Ureter (tissue), 1 donor: ENCODE measurements around the gene AGO4. TPM values are rescaled to one million over a fixed set of nuclear protein-coding genes. Genes with fewer than 3 reads are reported as not detected.
"Not testable (repeated sequence)": the region's sequence is repeated elsewhere in the genome, so short reads cannot be mapped to it uniquely, and the experiment has no call there.

Experiments used
- DNase-seq: peaks from one replicate; pipeline ENCODE4 v3.0.0-alpha.2; 2020; ENCODE audit warnings: low spot score
- total RNA-seq: library from RNA; stranded (reverse); gene quantifications from one replicate; pipeline ENCODE4 v1.2.4, GENCODE V29; 2023
- donor health status: DM: yes; HTN: yes; CAD: no.

The AGO4 gene
- total RNA-seq, 1 donor from 2014 or later: 19.5 TPM

- DNase-seq: no peak
These were observed 2.5 kb downstream of the AGO4 start for GRCh38 chr1:35810096-35810881.

- not testable (repeated sequence) for DNase-seq
These were observed 4.9 kb downstream of the AGO4 start for GRCh38 chr1:35812754-35813153.

DNA sequence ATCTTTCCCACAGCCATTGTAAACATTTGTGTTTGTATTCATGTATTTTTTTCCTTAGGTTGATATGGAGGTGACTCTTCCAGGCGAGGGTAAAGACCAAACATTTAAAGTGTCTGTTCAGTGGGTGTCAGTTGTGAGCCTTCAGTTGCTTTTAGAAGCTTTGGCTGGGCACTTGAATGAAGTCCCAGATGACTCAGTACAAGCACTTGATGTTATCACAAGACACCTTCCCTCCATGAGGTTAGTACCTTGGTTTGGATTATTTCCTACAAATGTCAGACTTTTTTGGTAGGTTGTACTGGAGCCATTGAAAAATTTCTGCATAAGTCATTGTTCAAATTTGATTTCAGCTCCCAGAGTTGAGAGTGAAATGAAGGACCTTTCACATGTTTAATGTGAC lies 17.4 kb downstream of the AGO4 start:
- DNase-seq: no peak

- no peak for DNase-seq
These were observed 24.6 kb downstream of the AGO4 start for GRCh38 chr1:35832276-35832905.

DNA sequence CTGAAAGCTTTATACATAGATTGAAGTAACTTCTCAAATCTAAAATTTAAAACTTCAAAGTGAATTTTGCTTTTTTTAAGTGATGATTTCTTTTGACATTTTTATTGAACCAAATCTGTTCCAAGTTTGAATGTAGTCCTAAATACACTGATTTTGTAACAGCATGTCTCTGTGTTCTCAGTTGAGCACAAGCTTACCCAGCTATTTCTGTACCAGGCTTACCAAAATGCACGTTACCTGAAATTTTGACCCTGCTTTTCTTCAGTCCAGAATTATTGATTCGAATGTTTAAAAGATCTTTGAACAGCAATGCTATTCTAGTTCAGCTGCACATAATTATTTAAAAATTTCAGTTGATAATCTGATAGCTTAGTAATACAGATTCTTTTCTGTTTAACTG lies 25.6 kb downstream of the AGO4 start:
- no peak for DNase-seq

DNA sequence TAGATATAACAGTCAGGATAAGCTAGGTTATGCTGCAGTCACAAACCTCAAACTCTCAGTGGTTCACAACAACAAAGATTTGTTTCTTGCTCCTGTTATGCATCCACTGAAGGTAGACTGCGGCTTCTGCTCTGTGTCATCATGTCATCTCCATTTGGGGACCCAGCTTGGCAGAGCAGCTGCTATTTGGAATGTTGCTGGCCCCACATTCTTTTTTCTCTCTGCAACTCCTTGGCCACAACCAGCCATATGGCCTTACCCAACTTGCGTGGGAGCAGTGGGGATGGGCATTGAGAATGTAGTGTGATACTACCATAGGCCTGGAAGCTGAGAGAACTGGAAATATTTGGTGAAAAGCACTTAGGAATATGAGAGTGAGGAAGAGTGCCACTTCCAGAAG lies 26.4 kb downstream of the AGO4 start:
- DNase-seq: no peak

DNA sequence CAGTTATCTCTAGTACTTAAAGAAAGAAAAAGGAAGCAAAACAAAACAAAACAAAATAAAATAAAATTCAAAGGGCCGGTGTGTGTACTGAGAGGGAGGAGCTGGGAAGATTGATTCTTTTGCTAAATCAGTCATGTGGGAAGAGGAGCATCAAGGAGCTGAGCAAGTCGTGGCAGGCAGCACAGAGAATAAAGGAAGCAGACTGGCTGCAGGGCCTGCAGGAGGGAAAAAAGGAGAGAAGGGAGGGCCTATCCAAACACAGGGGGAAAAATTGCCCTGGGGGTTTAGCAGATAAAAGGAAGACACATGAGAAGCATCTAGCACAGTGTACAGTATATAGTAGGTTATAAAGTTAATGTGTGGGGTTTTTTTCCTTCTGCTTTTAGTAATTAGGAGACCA lies 27.6 kb downstream of the AGO4 start:
- no peak for DNase-seq

GRCh38 chr1:35836734-35837133 lies 28.9 kb downstream of the AGO4 start:
- DNase-seq: no peak

GRCh38 chr1:35838693-35839245 lies 31.0 kb downstream of the AGO4 start:
- DNase-seq: no peak

- no peak for DNase-seq
These were observed 37.0 kb downstream of the AGO4 start for GRCh38 chr1:35844826-35845225.

DNA sequence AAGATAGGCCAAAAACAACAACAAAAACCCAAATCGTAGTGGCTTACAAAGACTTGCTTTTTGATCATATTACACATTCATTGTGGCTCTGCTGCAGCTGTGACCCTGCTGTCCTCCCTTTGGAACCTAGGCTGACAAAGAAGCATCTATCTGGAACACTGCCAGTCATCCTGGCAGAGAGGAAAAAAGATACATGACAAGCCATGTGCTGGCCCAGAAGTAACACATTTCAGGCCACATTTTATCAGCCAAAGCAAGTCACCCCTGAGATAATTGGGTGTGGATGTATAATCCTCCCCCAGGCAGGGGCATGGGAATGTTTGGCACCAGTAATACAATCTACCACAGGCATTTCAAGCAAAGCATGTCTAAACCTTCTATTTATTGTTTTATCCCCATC lies 38.0 kb downstream of the AGO4 start:
- DNase-seq: no peak

GRCh38 chr1:35847935-35848565 lies 40.2 kb downstream of the AGO4 start:
- no peak for DNase-seq

DNA sequence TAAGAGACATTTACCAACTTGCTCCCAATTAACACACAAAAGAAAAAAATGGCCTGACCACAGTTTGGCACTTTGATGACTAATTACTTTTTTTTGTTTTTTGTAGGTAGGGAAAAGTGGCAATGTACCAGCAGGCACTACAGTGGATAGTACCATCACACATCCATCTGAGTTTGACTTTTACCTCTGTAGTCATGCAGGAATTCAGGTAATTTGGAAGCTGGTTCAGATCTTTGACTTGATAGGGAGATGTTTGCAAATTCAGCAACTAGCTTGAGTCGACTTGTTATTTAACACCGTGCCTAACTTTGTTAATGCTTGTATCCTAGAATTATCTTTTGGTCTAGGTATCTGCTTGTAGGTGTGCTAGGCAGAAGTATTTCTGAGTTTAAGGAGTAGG lies 42.2 kb downstream of the AGO4 start:
- DNase-seq: no peak

GRCh38 chr1:35850716-35851115 lies 42.9 kb downstream of the AGO4 start:
- no peak for DNase-seq

- DNase-seq: no peak
These were observed 43.5 kb downstream of the AGO4 start for GRCh38 chr1:35851132-35851869.

GRCh38 chr1:35852241-35852640 lies 44.4 kb downstream of the AGO4 start:
- DNase-seq: no peak

- DNase-seq: no peak
These were observed 47.3 kb downstream of the AGO4 start for GRCh38 chr1:35854989-35855700.

DNA sequence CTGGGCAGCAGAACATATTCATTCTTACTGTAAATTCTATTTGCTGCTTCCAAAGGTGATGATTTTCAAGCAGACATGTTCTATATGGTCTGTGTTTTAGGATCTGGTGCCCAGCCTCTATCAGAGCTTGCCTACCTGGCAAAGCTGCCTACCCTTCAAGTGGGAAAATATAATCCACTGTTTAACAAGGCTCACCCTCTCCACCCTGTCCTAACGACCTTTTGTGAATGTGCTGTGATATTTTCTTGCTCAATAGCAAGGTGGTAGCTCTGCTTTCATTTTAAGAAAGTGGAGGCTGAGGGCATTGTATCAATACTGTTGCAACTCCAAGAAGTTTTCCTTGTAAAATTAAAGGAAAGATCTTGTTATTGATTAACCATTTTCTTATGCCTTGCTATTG lies 49.1 kb downstream of the AGO4 start:
- no peak for DNase-seq

- no peak for DNase-seq
These were observed 50.0 kb downstream of the AGO4 start for GRCh38 chr1:35857830-35858229.

DNA sequence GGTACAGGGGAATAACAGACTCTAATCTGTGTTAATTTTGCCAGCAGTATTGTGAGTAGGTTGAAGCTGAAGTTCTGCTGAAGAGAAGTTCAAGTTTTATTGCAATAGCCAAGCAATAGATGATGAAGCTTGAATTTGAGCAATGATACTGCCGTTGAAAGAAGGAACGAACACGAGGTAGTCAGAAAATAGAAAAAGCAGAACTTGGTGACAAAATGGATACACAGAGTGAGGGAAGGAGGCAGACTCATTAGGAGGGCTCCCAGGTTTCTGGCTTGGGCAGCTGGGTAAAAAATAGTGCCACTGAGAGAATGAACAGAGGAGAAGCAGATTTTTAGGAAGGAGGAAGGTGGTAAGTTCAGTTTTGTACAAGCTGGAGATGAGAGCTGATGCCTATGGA lies 52.9 kb downstream of the AGO4 start:
- no peak for DNase-seq

DNA sequence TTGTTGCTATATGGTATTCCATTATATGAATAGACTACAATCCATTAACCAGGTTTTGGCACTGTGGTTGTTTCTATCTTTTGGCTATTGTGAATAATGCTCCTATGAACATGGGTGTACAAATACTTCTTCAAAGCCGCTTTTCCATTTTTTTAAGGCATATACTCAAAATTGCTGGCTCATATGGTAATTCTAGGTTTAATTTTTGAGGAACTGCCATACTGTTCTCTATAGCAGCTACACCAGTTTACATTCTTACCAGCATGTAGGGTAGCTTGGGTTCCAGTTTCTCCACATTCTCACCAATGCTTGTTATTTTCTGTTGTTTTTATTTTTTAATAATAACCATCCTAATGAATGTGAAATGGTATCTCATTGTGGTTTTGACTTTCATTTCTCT lies 55.3 kb downstream of the AGO4 start:
- no peak for DNase-seq
